Prostate gland (tissue), 1 donor: ENCODE results near the gene NR1H2.
"Not testable (repeated sequence)": the region's sequence is repeated elsewhere in the genome, so short reads cannot be mapped to it uniquely, and the experiment has no call there.

Source experiments
- POLR2A ChIP-seq: fragments of 450-650 bp; IDR thresholded peaks from one replicate; pipeline ENCODE4 v1.6.1; 2016; ENCODE audit warnings: antibody characterized with exemption, mild to moderate bottlenecking
- POLR2AphosphoS5 ChIP-seq: sonication (generic); formaldehyde crosslinking; IDR thresholded peaks from one replicate; pipeline ENCODE4 v1.6.1; 2017; ENCODE audit warnings: antibody characterized with exemption

DNA sequence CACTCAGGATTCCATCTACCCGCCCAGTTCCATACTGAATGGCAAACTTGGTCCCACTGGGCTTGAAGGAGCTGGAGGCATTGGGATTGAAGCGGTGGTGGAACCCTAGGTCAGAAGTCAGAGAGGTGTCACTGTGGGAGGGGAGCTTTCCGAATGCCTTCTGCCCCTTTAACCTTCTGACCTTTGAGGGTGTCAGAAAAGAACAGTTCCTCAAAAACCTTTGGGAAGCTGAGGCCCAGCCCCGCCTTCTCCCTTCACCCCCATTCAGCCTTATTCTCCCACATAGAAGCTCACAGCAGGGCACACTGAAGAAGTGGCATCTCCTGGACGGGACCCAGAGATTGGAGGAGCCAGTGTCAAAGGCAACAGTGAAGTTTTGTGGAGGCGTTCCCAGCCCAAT lies 39.2 kb upstream of the NR1H2 start:
- TF ChIP-seq POLR2A, POLR2AphosphoS5: not testable (repeated sequence)
